Hepatocyte (in vitro differentiated cells): ENCODE results near the gene POU2F1. TPM values are rescaled to one million over a fixed set of nuclear protein-coding genes. Genes with fewer than 3 reads are reported as not detected.

ENCODE experiments used
- DNase-seq: peaks from one replicate; pipeline ENCODE4 v3.0.0-alpha.2; 2016; ENCODE audit warnings: low spot score
- H2AFZ ChIP-seq: fragments of 200-600 bp; sonication (generic); 2 replicates; pipeline ENCODE4 v1.6.0; 2016; ENCODE audit warnings: antibody characterized with exemption, mild to moderate bottlenecking
- H3K27ac ChIP-seq: fragments of 200-600 bp; sonication (generic); 2 replicates; pipeline ENCODE4 v1.5.1; 2016; ENCODE audit warnings: mild to moderate bottlenecking
- H3K27me3 ChIP-seq: fragments of 200-600 bp; sonication (generic); 2 replicates; pipeline ENCODE4 v1.6.1; 2016
- H3K36me3 ChIP-seq: fragments of 200-600 bp; sonication (generic); replicated peaks from 2 replicates; pipeline ENCODE4 v1.5.1; 2016; ENCODE audit warnings: low read depth; ENCODE audit not compliant: insufficient read depth
- H3K4me1 ChIP-seq: fragments of 200-600 bp; sonication (generic); 2 replicates; pipeline ENCODE4 v1.5.1; 2016; ENCODE audit warnings: mild to moderate bottlenecking, moderate library complexity; ENCODE audit not compliant: insufficient read depth
- H3K4me2 ChIP-seq: fragments of 200-600 bp; sonication (generic); 2 replicates; pipeline ENCODE4 v1.6.0; 2016
- H3K4me3 ChIP-seq: fragments of 200-600 bp; sonication (generic); 2 replicates; pipeline ENCODE4 v1.5.1; 2016; ENCODE audit warnings: mild to moderate bottlenecking
- H3K79me2 ChIP-seq: fragments of 200-600 bp; sonication (generic); 2 replicates; pipeline ENCODE4 v1.6.0; 2017; ENCODE audit warnings: mild to moderate bottlenecking
- H3K9me2 ChIP-seq: fragments of 200-600 bp; sonication (generic); replicated peaks from 2 replicates; pipeline ENCODE4 v1.6.0; 2017; ENCODE audit warnings: mild to moderate bottlenecking; ENCODE audit not compliant: insufficient read depth
- H3K9me3 ChIP-seq: fragments of 200-600 bp; sonication (generic); 2 replicates; pipeline ENCODE4 v1.5.1; 2016; ENCODE audit warnings: low read depth, mild to moderate bottlenecking
- H4K20me1 ChIP-seq: fragments of 200-600 bp; sonication (generic); 2 replicates; pipeline ENCODE4 v1.6.0; 2016; ENCODE audit warnings: mild to moderate bottlenecking; ENCODE audit not compliant: insufficient read depth, poor library complexity, severe bottlenecking
- EZH2 ChIP-seq: fragments of 200-600 bp; sonication (generic); IDR thresholded peaks from 2 replicates; pipeline ENCODE4 v1.6.1; 2016; ENCODE audit warnings: antibody characterized with exemption, mild to moderate bottlenecking, borderline replicate concordance
- EZH2phosphoT487 ChIP-seq: fragments of 200-600 bp; sonication (generic); IDR thresholded peaks from one replicate; pipeline ENCODE4 v1.6.1; 2018; ENCODE audit warnings: antibody characterized with exemption, mild to moderate bottlenecking, low read depth, moderate library complexity; ENCODE audit not compliant: unreplicated experiment, severe bottlenecking
- whole genome bisulfite sequencing: methylation state at CpG from one replicate; pipeline ENCODE4 v1.1.6; 2016; ENCODE audit warnings: low lambda C conversion rate; ENCODE audit errors: missing lambda C conversion rate; 5-methylcytosine and 5-hydroxymethylcytosine counted together
- polyA plus RNA-seq: library from polyadenylated mRNA; unstranded; fragments of >200 nt; fragmentation: Nextera tagmentation; extraction: Ambion mirVana; gene quantifications from 2 replicates; pipeline ENCODE4 v1.2.1, GENCODE V29; 2016
- total RNA-seq: library from RNA; depleted of rRNA; stranded (reverse); fragments of >200 nt; gene quantifications from 2 replicates; pipeline ENCODE4 v1.2.3, GENCODE V29; 2014
- TF ChIP-seq, protein P1 (sequence below): fragments of 200-600 bp; sonication (generic); IDR thresholded peaks from 2 replicates; pipeline ENCODE4 v1.5.1; 2016; ENCODE audit warnings: antibody characterized with exemption, mild to moderate bottlenecking; ENCODE audit not compliant: poor library complexity

Gene POU2F1
- total and polyA plus RNA-seq, 2 experiments from 2014 or later = 11.9 to 14.5 TPM

GRCh38 chr1:167219646-167220536 is 795 bp upstream of the POU2F1 start:
- Histone ChIP-seq H3K79me2 (peaks cover 24% of the 10 kb centered on the region), H2AFZ (peak overlapping the region; percentile 90), H3K27ac (peak overlapping the region; percentile 89), H3K4me3 (peak overlapping the region; percentile 56), H3K9me3 (no peaks in the 10 kb centered on the region), H4K20me1 (peaks cover 2% of the 10 kb centered on the region), H3K27me3 (no peaks in the 10 kb centered on the region), H3K4me2 (peak overlapping the region; percentile 81), H3K4me1 (peaks cover 17% of the 10 kb centered on the region), H3K9me2 (no peaks in the 10 kb centered on the region), H3K36me3 (no peaks in the 10 kb centered on the region)
- TF ChIP-seq, protein P1, sequence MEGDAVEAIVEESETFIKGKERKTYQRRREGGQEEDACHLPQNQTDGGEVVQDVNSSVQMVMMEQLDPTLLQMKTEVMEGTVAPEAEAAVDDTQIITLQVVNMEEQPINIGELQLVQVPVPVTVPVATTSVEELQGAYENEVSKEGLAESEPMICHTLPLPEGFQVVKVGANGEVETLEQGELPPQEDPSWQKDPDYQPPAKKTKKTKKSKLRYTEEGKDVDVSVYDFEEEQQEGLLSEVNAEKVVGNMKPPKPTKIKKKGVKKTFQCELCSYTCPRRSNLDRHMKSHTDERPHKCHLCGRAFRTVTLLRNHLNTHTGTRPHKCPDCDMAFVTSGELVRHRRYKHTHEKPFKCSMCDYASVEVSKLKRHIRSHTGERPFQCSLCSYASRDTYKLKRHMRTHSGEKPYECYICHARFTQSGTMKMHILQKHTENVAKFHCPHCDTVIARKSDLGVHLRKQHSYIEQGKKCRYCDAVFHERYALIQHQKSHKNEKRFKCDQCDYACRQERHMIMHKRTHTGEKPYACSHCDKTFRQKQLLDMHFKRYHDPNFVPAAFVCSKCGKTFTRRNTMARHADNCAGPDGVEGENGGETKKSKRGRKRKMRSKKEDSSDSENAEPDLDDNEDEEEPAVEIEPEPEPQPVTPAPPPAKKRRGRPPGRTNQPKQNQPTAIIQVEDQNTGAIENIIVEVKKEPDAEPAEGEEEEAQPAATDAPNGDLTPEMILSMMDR = peak; percentile 11
- no peak for TF ChIP-seq EZH2
- 2% methylated on average over 54 of the region's 55 CpGs for WGBS
- DNase-seq = peak; percentile 91

DNA sequence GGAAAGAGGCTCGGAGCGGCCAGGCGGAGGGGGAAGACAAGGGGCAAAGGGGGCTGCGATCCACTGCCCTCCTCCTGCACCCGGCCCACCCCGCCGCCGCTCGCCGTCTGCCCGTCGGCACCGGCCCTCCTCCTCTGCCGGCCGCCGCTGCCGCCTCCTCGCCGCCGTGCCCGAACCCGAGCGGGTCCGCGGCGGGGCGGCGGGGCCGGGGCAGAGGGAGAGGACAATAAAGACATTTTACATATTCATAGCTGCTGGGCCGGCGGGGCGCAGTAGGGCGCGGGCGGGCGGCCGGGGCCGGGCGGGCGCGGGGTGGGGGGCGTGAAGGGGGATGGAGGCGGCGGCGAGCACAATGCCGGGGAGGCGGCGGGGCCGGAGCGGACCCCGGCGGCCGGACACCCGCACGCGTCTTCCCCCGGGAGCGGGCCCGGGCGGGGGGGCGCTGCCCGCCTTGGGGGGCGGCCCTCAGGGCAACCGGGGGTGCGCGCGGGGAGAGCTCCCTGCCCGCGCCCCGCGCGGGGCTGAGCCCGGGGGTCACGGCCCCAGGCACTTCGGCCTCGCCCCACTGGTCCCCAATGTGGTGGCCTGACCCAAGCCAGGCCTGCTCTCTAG is 546 bp downstream of the POU2F1 start:
- Histone ChIP-seq H2AFZ (peak overlapping the region; percentile 62), H3K9me2 (no peaks in the 10 kb centered on the region), H3K4me1 (peaks cover 17% of the 10 kb centered on the region), H3K4me3 (peak overlapping the region; percentile 58), H3K27ac (peak overlapping the region; percentile 95), H3K79me2 (peaks cover 38% of the 10 kb centered on the region), H3K4me2 (peak overlapping the region; percentile 82), H3K27me3 (no peaks in the 10 kb centered on the region), H3K9me3 (no peaks in the 10 kb centered on the region), H4K20me1 (peaks cover 4% of the 10 kb centered on the region), H3K36me3 (no peaks in the 10 kb centered on the region)
- WGBS = 2% methylated on average over 23 of the region's 76 CpGs
- TF ChIP-seq, protein P1 = no peak
- TF ChIP-seq EZH2phosphoT487 = no peak
- TF ChIP-seq EZH2 = no peak
- DNase-seq = peak; percentile 74

GRCh38 chr1:167221738-167222610 is 1.3 kb downstream of the POU2F1 start:
- peak overlapping the region; percentile 58 for H3K4me3 ChIP-seq
- peaks cover 17% of the 10 kb centered on the region for H3K4me1 ChIP-seq
- peak overlapping the region; percentile 62 for H2AFZ ChIP-seq
- no peaks in the 10 kb centered on the region for H3K9me3 ChIP-seq
- H3K36me3 ChIP-seq = no peaks in the 10 kb centered on the region
- TF ChIP-seq, protein P1 = no peak
- TF ChIP-seq EZH2phosphoT487 (no peak), EZH2 (no peak)
- WGBS = 1% methylated on average over 21 of the region's 54 CpGs
- H3K27me3 ChIP-seq = no peaks in the 10 kb centered on the region
- no peaks in the 10 kb centered on the region for H3K9me2 ChIP-seq
- H3K4me2 ChIP-seq = peak overlapping the region; percentile 82
- peak; percentile 80 for DNase-seq
- H3K27ac ChIP-seq = peak overlapping the region; percentile 95
- H3K79me2 ChIP-seq = peaks cover 45% of the 10 kb centered on the region
- peaks cover 8% of the 10 kb centered on the region for H4K20me1 ChIP-seq
